GM18870 (cell line): ENCODE results near the gene TBCEL.

Experiments used
- ATAC-seq: cut with Tn5 transposase; IDR thresholded peaks from one replicate; pipeline ENCODE4 v1.9.1; 2021; ENCODE audit warnings: moderate library complexity; ENCODE audit not compliant: unreplicated experiment

TBCEL gene

DNA sequence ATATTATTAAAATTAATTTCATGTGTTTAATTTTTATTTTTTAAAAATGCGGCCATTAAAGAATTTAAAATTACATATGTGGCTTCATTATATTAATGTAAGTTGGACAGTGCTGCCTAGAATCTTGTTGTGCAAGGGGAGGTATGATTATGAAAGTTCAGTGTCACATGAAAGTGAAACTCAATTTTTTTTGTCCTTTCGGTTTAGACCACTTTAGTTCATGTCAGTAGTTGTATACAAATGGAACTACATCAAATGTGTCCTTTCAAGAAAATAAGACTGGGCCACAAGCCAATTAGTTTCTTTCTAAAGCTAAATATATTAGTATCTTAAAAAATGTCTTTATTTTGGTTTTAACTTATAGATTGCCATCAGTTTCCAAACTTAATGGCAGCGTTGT is 35.7 kb downstream of the TBCEL start:
- peak; percentile 99 for ATAC-seq

DNA sequence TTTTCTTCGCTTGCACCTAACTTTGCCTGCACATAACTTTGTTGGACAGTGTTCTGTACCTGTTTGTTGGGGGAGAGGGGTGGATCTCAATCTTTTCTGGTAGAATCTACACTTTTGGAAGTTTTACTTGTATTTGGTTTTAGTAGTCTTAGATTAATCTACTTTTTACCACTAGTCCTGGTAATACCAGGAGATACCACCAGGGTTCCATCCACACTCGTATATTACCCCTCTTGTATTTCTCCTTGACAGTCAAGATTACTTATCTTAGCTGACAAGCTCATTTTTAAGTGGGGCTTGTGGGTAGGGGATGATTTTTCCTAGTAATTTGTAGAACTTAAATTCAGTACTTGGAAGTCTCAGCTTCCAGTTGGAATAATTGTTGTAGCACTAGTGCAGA is 39.8 kb downstream of the TBCEL start:
- ATAC-seq, result no peak

- no peak for ATAC-seq
These were observed 42.7 kb downstream of the TBCEL start for GRCh38 chr11:121066623-121067022.

- no peak for ATAC-seq
These were observed 43.1 kb downstream of the TBCEL start for GRCh38 chr11:121067026-121067425.

DNA sequence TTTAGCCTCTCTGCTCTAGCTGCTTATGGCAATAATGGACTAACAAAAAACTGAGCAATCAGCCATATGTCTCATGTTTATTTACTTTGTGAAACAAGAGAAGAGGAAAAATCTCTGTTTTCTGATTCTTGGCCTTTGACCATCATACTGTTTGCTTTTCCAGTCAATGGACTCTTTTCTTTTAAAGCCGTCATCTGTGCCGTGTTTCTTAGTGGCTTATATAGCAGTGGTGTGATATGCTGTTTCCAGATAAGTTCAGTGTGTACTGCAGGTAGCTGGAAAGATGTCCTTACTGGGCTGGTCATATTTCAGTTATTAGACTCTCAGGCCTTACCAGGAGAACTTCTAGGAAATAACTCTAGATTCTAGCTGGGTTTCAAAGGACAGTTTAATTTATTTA is 43.6 kb downstream of the TBCEL start:
- ATAC-seq, result no peak

GRCh38 chr11:121067962-121068647 is 44.2 kb downstream of the TBCEL start:
- no peak for ATAC-seq

GRCh38 chr11:121068787-121069186 is 44.9 kb downstream of the TBCEL start:
- ATAC-seq, result no peak

- no peak for ATAC-seq
These were observed 47.3 kb downstream of the TBCEL start for GRCh38 chr11:121070951-121071845.

GRCh38 chr11:121071846-121072450 is 48.0 kb downstream of the TBCEL start:
- ATAC-seq, result no peak

GRCh38 chr11:121081321-121081720 is 57.4 kb downstream of the TBCEL start:
- no peak for ATAC-seq

GRCh38 chr11:121082219-121082618 is 58.3 kb downstream of the TBCEL start:
- no peak for ATAC-seq

DNA sequence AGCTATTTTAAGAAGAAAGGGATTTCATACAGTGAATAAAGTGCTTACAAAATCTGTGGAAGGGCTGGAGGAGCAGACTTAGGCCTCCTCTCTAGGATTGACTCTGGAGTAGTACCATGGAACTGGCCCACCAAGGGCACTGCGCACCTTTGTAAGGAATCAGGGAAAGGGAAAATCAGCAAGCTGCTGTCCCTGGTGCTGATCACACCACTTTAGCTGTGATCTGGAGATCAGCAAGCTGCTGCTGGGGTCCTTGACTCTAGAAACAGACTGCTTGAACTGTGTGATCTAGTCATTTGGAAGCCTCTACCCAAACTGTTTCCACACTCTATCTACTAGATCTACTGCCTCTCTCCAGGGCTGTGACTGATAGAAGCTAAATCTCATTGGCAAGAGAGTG is 58.8 kb downstream of the TBCEL start:
- no peak for ATAC-seq

DNA sequence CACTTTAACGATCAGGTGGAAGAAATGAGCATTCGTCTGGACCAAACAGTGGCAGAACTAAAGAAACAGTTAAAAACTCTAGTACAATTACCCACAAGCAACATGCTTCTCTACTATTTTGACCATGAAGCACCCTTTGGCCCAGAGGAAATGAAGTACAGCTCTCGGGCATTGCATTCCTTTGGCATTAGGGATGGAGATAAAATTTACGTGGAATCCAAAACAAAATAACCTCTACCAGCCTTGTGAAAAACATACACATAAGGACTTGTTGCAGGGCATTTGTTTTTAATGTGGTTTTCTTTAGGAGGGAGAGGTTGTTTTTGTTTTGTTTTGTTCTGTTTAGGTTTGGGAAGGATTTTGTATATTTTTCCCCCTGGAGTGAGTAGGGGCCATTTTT is 63.0 kb downstream of the TBCEL start:
- no peak for ATAC-seq

- no peak for ATAC-seq
These were observed 65.7 kb downstream of the TBCEL start for GRCh38 chr11:121089566-121089965.

GRCh38 chr11:121090145-121090721 is 66.3 kb downstream of the TBCEL start:
- no peak for ATAC-seq

DNA sequence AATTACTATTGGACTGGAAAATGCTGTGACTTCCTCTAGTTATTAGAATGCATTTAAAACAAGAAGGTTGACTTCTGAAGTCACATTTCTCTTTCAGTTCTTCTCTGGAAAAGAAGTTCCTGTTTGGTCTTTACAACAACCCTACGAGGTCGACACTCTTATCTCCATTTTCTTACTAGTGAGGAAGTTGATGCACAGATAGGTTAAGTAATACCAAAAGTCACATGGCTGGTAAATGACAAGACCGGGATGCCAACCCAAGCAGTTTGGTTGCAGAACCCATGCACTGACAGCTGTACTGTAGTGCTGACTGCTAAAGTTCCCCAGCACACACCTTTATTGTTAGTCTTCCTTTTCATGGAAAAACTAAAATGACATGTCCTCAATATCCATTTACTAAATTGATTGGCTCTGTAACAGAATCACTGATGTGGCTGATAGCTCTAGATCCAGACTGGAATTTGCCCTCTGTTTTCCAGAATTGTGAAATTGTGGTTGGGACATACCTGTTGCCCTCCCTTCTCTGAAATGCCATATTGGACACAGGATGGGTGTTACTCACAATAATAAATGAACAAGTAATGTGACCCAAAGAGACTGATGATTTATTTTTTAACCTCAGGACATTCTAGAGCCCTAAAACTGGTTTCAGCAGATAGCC is 67.7 kb downstream of the TBCEL start:
- no peak for ATAC-seq

- no peak for ATAC-seq
These were observed 71.7 kb downstream of the TBCEL start for GRCh38 chr11:121095561-121095960.

GRCh38 chr11:121099364-121099763 is 75.5 kb downstream of the TBCEL start:
- ATAC-seq, result no peak

- ATAC-seq, result no peak
These were observed 76.0 kb downstream of the TBCEL start for GRCh38 chr11:121099885-121100284.

DNA sequence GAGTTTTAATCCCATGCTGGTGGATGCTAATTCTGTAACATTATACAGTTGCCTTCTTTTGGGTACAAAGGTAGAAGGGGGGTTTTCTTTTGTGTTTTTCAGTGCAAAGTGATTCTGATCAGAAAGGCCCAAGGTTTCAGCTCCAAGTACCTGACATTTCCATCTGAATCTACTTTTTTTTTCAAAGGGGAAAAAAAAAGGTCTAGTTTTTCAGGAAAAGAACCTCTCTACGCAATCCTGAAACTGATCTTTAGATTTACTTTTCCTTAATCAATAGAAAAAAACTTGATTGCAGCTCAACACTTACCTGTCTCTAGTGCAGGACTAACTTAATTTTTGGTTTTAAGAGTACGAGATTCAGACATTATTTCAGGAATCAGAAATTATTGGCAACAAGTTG is 77.0 kb downstream of the TBCEL start, which contains the start of gene TECTA:
TECTA (plus strand) TSS at position 301 of the 400 bp plus-strand sequence. CDS start 1,423 bp downstream, outside the sequence.
- ATAC-seq, result no peak

GRCh38 chr11:121104312-121104762 is 80.4 kb downstream of the TBCEL start:
- ATAC-seq, result no peak
